ENCODE data around the gene DNAJC5.

DNA sequence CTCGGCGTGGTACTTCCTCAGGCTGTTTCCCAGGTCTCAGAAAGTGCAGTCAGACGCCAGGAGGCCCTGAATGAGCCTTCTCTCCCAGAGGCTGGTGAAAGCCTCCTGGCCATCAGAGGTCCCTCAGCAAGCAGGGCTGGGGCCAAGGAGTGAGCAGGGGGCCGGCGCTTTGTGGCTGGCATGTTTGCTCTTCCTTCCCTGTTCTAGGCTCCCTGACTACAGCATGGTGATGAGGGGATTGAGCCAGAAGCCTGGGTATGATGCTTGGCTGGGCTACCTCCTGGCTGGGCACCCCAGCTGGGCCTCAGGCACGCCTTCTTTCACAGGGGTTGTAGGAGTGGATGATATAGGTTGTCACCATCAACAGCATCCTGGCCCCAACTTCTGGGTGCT lies 11.7 kb upstream of the DNAJC5 start:
- no peak for TF ChIP-seq MAX (IDR thresholded peaks at IDR 0.05; ENCODE audit: insufficient read depth, insufficient read length)
- TF ChIP-seq, protein P1, sequence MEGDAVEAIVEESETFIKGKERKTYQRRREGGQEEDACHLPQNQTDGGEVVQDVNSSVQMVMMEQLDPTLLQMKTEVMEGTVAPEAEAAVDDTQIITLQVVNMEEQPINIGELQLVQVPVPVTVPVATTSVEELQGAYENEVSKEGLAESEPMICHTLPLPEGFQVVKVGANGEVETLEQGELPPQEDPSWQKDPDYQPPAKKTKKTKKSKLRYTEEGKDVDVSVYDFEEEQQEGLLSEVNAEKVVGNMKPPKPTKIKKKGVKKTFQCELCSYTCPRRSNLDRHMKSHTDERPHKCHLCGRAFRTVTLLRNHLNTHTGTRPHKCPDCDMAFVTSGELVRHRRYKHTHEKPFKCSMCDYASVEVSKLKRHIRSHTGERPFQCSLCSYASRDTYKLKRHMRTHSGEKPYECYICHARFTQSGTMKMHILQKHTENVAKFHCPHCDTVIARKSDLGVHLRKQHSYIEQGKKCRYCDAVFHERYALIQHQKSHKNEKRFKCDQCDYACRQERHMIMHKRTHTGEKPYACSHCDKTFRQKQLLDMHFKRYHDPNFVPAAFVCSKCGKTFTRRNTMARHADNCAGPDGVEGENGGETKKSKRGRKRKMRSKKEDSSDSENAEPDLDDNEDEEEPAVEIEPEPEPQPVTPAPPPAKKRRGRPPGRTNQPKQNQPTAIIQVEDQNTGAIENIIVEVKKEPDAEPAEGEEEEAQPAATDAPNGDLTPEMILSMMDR (IDR thresholded peaks at IDR 0.05; ENCODE audit: extremely low read depth in 1 of 2, insufficient read depth in 1 of 2, low read depth in 1 of 2, low read length in 2 of 2), result no peak
